HCT116 (cell line): ENCODE measurements around the gene WDHD1. TPM values are rescaled to one million over a fixed set of nuclear protein-coding genes. Genes with fewer than 3 reads are reported as not detected.

Experiments used
- ATAC-seq: fragments of 200-7000 bp; cut with Tn5 transposase; 2 replicates; pipeline ENCODE4 v1.9.1; 2020; ENCODE audit warnings: mild to moderate bottlenecking, moderate library complexity
- BruUV-seq: library from RNA; stranded (reverse); fragments of 400-500 nt; replicated peaks from 2 replicates; lab custom pipeline; 2021; lab: Mats Ljungman, UMichigan
- CTCF ChIA-PET: fragments of 300-600 bp; sonication (Branson Sonifier 250); formaldehyde crosslinking; loops from one replicate; lab custom pipeline; 2021; ENCODE audit warnings: antibody characterized with exemption; lab: Charles Lee
- POLR2A ChIA-PET: fragments of 300-600, 350-600 bp; sonication (Branson Sonifier 250); formaldehyde crosslinking; loops from one replicate; lab custom pipeline; 2021; ENCODE audit warnings: antibody characterized with exemption; lab: Charles Lee
- RAD21 ChIA-PET, 2 experiments: fragments of 300-600 bp; sonication (Branson Sonifier 250); formaldehyde crosslinking; loops; one replicate each; lab custom pipeline; 2023; ENCODE audit warnings: low total read pairs in 2 of 2; ENCODE audit not compliant: uncharacterized antibody in 2 of 2, unreplicated experiment in 2 of 2, low non-redundant PET in 1 of 2; lab: Charles Lee
- DNase-seq: peaks from one replicate; pipeline ENCODE4 v3.0.0-alpha.2; 2010; ENCODE audit warnings: low read depth, low spot score
- H2AFZ ChIP-seq: fragments of 200-600 bp; shearing (Covaris generic), sonication (generic); 2 replicates; pipeline ENCODE4 v1.6.1; 2017; ENCODE audit warnings: low read depth, mixed run types, mixed read lengths, antibody characterized with exemption, low read length; ENCODE audit not compliant: poor library complexity, severe bottlenecking
- H3K27ac ChIP-seq: 2 replicates; pipeline ENCODE4 v1.5.1; 2012; ENCODE audit warnings: low read depth, low read length
- H3K27me3 ChIP-seq: fragments of 200-600 bp; sonication (generic); 2 replicates; pipeline ENCODE4 v1.6.1; 2016; ENCODE audit warnings: mixed run types, low read length, mixed read lengths; ENCODE audit not compliant: insufficient read depth
- H3K36me3 ChIP-seq, 2 experiments: fragments of 200-500 bp in 1 of 2; fragments of 200-600 bp in 1 of 2; sonication (Bioruptor generic) in 1 of 2; sonication (generic) in 1 of 2; 2 replicates each; pipeline versions ENCODE4 v1.5.1 to v1.6.1; 2014 to 2016; ENCODE audit warnings: low read length in 2 of 2, inconsistent platforms in 1 of 2, mixed read lengths in 1 of 2, mixed run types in 1 of 2; ENCODE audit not compliant: insufficient read depth in 2 of 2, control insufficient read depth in 1 of 2
- H3K4me1 ChIP-seq, 2 experiments: fragments of 200-600 bp in 1 of 2; sonication (generic) in 1 of 2; 2 replicates each; pipeline versions ENCODE4 v1.5.1 to v1.6.1; 2012 to 2017; ENCODE audit warnings: low read length in 2 of 2, inconsistent platforms in 1 of 2, mild to moderate bottlenecking in 1 of 2, mixed read lengths in 1 of 2, mixed run types in 1 of 2, moderate library complexity in 1 of 2; ENCODE audit not compliant: insufficient read depth in 2 of 2, control insufficient read depth in 1 of 2
- H3K4me2 ChIP-seq: fragments of 200-600 bp; sonication (generic); 2 replicates; pipeline ENCODE4 v1.6.1; 2017; ENCODE audit warnings: mixed run types, low read length, mixed read lengths
- H3K4me3 ChIP-seq, 2 experiments: fragments of 200-600 bp in 1 of 2; sonication (generic) in 1 of 2; replicated peaks in 1 of 2; 2 replicates each; pipeline ENCODE4 v1.5.1; 2011 to 2016; ENCODE audit warnings: low read length in 2 of 2, control low read depth in 1 of 2, low read depth in 1 of 2, mild to moderate bottlenecking in 1 of 2, mixed read lengths in 1 of 2, mixed run types in 1 of 2
- H3K79me2 ChIP-seq: fragments of 200-600 bp; sonication (generic); 2 replicates; pipeline ENCODE4 v1.6.1; 2017; ENCODE audit warnings: mild to moderate bottlenecking, mixed run types, low read length, moderate library complexity, mixed read lengths; ENCODE audit not compliant: insufficient read depth
- H3K9ac ChIP-seq: fragments of 200-600 bp; sonication (generic); 2 replicates; pipeline ENCODE4 v1.6.1; 2016; ENCODE audit warnings: low read length, mixed read lengths
- H3K9me2 ChIP-seq: fragments of 200-600 bp; sonication (generic), shearing (Covaris generic); 2 replicates; pipeline ENCODE4 v1.6.1; 2017; ENCODE audit warnings: mixed run types, mild to moderate bottlenecking, moderate library complexity; ENCODE audit not compliant: insufficient read depth
- H3K9me3 ChIP-seq, 2 experiments: fragments of 200-500 bp in 1 of 2; fragments of 200-600 bp in 1 of 2; sonication (Bioruptor generic) in 1 of 2; sonication (generic) in 1 of 2; 2 replicates each; pipeline ENCODE4 v1.6.1; 2014 to 2017; ENCODE audit warnings: low read length in 2 of 2, mixed read lengths in 2 of 2, inconsistent platforms in 1 of 2, low read depth in 1 of 2, mild to moderate bottlenecking in 1 of 2, mixed run types in 1 of 2, moderate library complexity in 1 of 2; ENCODE audit not compliant: control insufficient read depth in 1 of 2, insufficient read depth in 1 of 2
- H4K20me1 ChIP-seq: fragments of 200-600 bp; sonication (generic), shearing (Covaris generic); 2 replicates; pipeline ENCODE4 v1.6.1; 2017; ENCODE audit warnings: mixed run types, mild to moderate bottlenecking, moderate library complexity; ENCODE audit not compliant: insufficient read depth
- CBX3 ChIP-seq: IDR thresholded peaks from 2 replicates; pipeline ENCODE4 v1.6.1; 2012; ENCODE audit warnings: low read depth
- CEBPB ChIP-seq: IDR thresholded peaks from 2 replicates; pipeline ENCODE4 v1.6.1; 2012; ENCODE audit warnings: low read depth
- EGR1 ChIP-seq: IDR thresholded peaks from 2 replicates; pipeline ENCODE4 v1.6.1; 2012; ENCODE audit warnings: low read depth
- ELF1 ChIP-seq: IDR thresholded peaks from 2 replicates; pipeline ENCODE4 v1.6.1; 2012; ENCODE audit warnings: low read depth, borderline replicate concordance
- EZH2 ChIP-seq: fragments of 200-600 bp; sonication (generic); IDR thresholded peaks from 2 replicates; pipeline ENCODE4 v1.6.1; 2017; ENCODE audit warnings: antibody characterized with exemption, mixed run types
- EZH2phosphoT487 ChIP-seq: fragments of 200-600 bp; IDR thresholded peaks from 2 replicates; pipeline ENCODE4 v1.6.1; 2018; ENCODE audit warnings: antibody characterized with exemption, borderline replicate concordance
- FOSL1 ChIP-seq: IDR thresholded peaks from 2 replicates; pipeline ENCODE4 v1.6.1; 2012; ENCODE audit warnings: low read depth
- JUND ChIP-seq: IDR thresholded peaks from 2 replicates; pipeline ENCODE4 v1.6.1; 2012
- POLR2A ChIP-seq: IDR thresholded peaks from 2 replicates; pipeline ENCODE4 v1.7.0; 2011; ENCODE audit warnings: borderline replicate concordance; ENCODE audit not compliant: insufficient read depth, insufficient read length; ENCODE audit errors: extremely low read depth
- POLR2AphosphoS5 ChIP-seq: IDR thresholded peaks from 2 replicates; pipeline ENCODE4 v1.6.1; 2011; ENCODE audit warnings: mild to moderate bottlenecking, low read depth, low read length, moderate library complexity
- REST ChIP-seq: IDR thresholded peaks from 2 replicates; pipeline ENCODE4 v1.6.1; 2012; ENCODE audit warnings: low read depth
- SP1 ChIP-seq: IDR thresholded peaks from 2 replicates; pipeline ENCODE4 v1.6.1; 2012; ENCODE audit warnings: low read depth
- ZBTB33 ChIP-seq: IDR thresholded peaks from 2 replicates; pipeline ENCODE4 v1.6.1; 2011; ENCODE audit warnings: mild to moderate bottlenecking, low read length, moderate library complexity; ENCODE audit not compliant: insufficient replicate concordance; ENCODE audit errors: extremely low read depth
- intact Hi-C: fragments of 100-400 bp; cut with micrococcal nuclease; formaldehyde crosslinking; loops from 2 replicates; pipeline ENCODE4 v1.10.0; 2022
- total RNA-seq: library from RNA; stranded (reverse); gene quantifications from one replicate; pipeline ENCODE4 v1.2.1, GENCODE V29; 2021; ENCODE audit not compliant: unreplicated experiment

WDHD1 gene
- total RNA-seq, 1 experiment from 2014 or later: 44.3 TPM

- intact Hi-C loops: no loop called here
Measured at GRCh38 chr14:54916101-54916500, 110.8 kb downstream of the WDHD1 start.

GRCh38 chr14:54909817-54910558, 116.9 kb downstream of the WDHD1 start:
- Histone ChIP-seq H3K9me2 (no peaks in the 10 kb centered on the region), H4K20me1 (no peaks in the 10 kb centered on the region), H3K27me3 (no peaks in the 10 kb centered on the region), H2AFZ (no peak overlapping the region), H3K4me3 (no peak overlapping the region), H3K4me1 (no peaks in the 10 kb centered on the region), H3K9ac (no peak overlapping the region), H3K36me3 (no peaks in the 10 kb centered on the region), H3K9me3 (no peaks in the 10 kb centered on the region), H3K27ac (no peak overlapping the region), H3K4me2 (no peak overlapping the region), H3K79me2 (no peaks in the 10 kb centered on the region)
- ChIA-PET CTCF (no interaction called here), POLR2A (no interaction called here), RAD21 (no interaction called here)
- no TSS peak for BruUV-seq
- ATAC-seq (no peak), DNase-seq (no peak)
- intact Hi-C loops: no loop called here
- TF ChIP-seq ZBTB33: no peak
- no peak for TF ChIP-seq FOSL1
- no peak for TF ChIP-seq SP1
- no peak for TF ChIP-seq EZH2
- TF ChIP-seq CEBPB: no peak
- TF ChIP-seq JUND: no peak
- TF ChIP-seq CBX3: no peak
- TF ChIP-seq REST: no peak
- no peak for TF ChIP-seq POLR2A
- no peak for TF ChIP-seq EZH2phosphoT487
- TF ChIP-seq POLR2AphosphoS5: no peak

More at GRCh38 chr14:54916101-54916500, 110.8 kb downstream of the WDHD1 start:
- Histone ChIP-seq H3K4me3 (no peak overlapping the region), H3K9ac (no peak overlapping the region), H2AFZ (no peak overlapping the region), H3K9me2 (no peaks in the 10 kb centered on the region), H3K36me3 (no peaks in the 10 kb centered on the region), H3K4me2 (no peak overlapping the region), H3K27me3 (no peaks in the 10 kb centered on the region)
- RAD21 ChIA-PET: no interaction called here
- CTCF ChIA-PET: no interaction called here
- no peak for ATAC-seq
- DNase-seq: no peak
- POLR2A ChIA-PET: no interaction called here
- no peak for TF ChIP-seq ELF1
- no peak for TF ChIP-seq JUND
- no peak for TF ChIP-seq POLR2A
- no peak for TF ChIP-seq CBX3
- no peak for TF ChIP-seq EGR1
- TF ChIP-seq, all 23 proteins: peak for 0
- no peak overlapping the region for H3K27ac ChIP-seq
- no TSS peak for BruUV-seq
- H3K4me1 ChIP-seq: no peaks in the 10 kb centered on the region
- no peaks in the 10 kb centered on the region for H3K79me2 ChIP-seq
- H4K20me1 ChIP-seq: no peaks in the 10 kb centered on the region
- H3K9me3 ChIP-seq: no peaks in the 10 kb centered on the region
